Stimulated activated CD4-positive, alpha-beta T cell treated with anti-CD3 and anti-CD28 coated beads, Interleukin-2, amount 100 ng/mL, for 4 hours (primary cell): Measurements from ENCODE around the gene ORMDL1.

ENCODE experiments used
- DNase-seq: peaks from one replicate; pipeline ENCODE4 v3.0.0-alpha.2; 2020; ENCODE audit warnings: low read depth

Gene ORMDL1

GRCh38 chr2:189783927-189784867 lies at the start of gene ORMDL1, which contains the start of gene PMS1:
Gene ORMDL1, minus strand, starts transcription at chr2:189784339. Its CDS starts 1,744 bp downstream, at chr2:189782595.
Gene PMS1, plus strand, starts transcription at chr2:189784450. Its CDS starts 7,360 bp downstream, at chr2:189791810.
- DNase-seq = peak; percentile 89

GRCh38 chr2:189830510-189830909 lies 46.4 kb upstream of the ORMDL1 start:
- DNase-seq = no peak

GRCh38 chr2:189829102-189829833 lies 45.1 kb upstream of the ORMDL1 start:
- DNase-seq = no peak

- DNase-seq = no peak
Observed at GRCh38 chr2:189826039-189826438, 41.9 kb upstream of the ORMDL1 start.

GRCh38 chr2:189824694-189825396 lies 40.7 kb upstream of the ORMDL1 start:
- DNase-seq = no peak

GRCh38 chr2:189821953-189822748 lies 38.0 kb upstream of the ORMDL1 start:
- no peak for DNase-seq

- no peak for DNase-seq
Observed at GRCh38 chr2:189819297-189819704, 35.2 kb upstream of the ORMDL1 start.

GRCh38 chr2:189818249-189819038 lies 34.3 kb upstream of the ORMDL1 start:
- DNase-seq = no peak

GRCh38 chr2:189803431-189803830 lies 19.3 kb upstream of the ORMDL1 start:
- DNase-seq = no peak

- DNase-seq = no peak
Observed at GRCh38 chr2:189802396-189802912, 18.3 kb upstream of the ORMDL1 start.

GRCh38 chr2:189799531-189799930 lies 15.4 kb upstream of the ORMDL1 start:
- no peak for DNase-seq

GRCh38 chr2:189799030-189799331 lies 14.8 kb upstream of the ORMDL1 start:
- DNase-seq = no peak

- no peak for DNase-seq
Observed at GRCh38 chr2:189798312-189799029, 14.3 kb upstream of the ORMDL1 start.

GRCh38 chr2:189797902-189798301 lies 13.8 kb upstream of the ORMDL1 start:
- no peak for DNase-seq

- DNase-seq = no peak
Observed at GRCh38 chr2:189794310-189794709, 10.2 kb upstream of the ORMDL1 start.

- DNase-seq = no peak
Observed at GRCh38 chr2:189791338-189792042, 7.4 kb upstream of the ORMDL1 start.

GRCh38 chr2:189783451-189783926 lies 650 bp downstream of the ORMDL1 start:
- no peak for DNase-seq

- no peak for DNase-seq
Observed at GRCh38 chr2:189782221-189782671, 1.9 kb downstream of the ORMDL1 start.

- no peak for DNase-seq
Observed at GRCh38 chr2:189772212-189772611, 11.9 kb downstream of the ORMDL1 start.
